ENCODE data around the gene TRAF7. TPM values are rescaled to one million over a fixed set of nuclear protein-coding genes. Genes with fewer than 3 reads are reported as not detected.

Gene TRAF7
- total and polyA plus RNA-seq, 2 of the 8 experiments (the other 6 are each of a cell fraction or from before 2014, with no cell fraction given): 96.8 to 148 TPM

- no peak overlapping the region for H2AK5ac ChIP-seq (ENCODE audit: low read depth, low read length)
- no peak overlapping the region for H2BK20ac ChIP-seq (ENCODE audit: low read length)
- DNase-seq (ENCODE audit: low read depth in 1 of 2, low spot score in 2 of 2) (no peak), FAIRE-seq (no peak)
- no peak overlapping the region for H4K91ac ChIP-seq (replicated peaks; ENCODE audit: insufficient read length, low read length)
- H3K79me1 ChIP-seq (ENCODE audit: low read depth, low read length): peaks cover 8% of the 10 kb centered on the region; the same call in 1 of the 2 replicates
- H4K8ac ChIP-seq (ENCODE audit: extremely low read depth, insufficient read depth, low read length): no peak overlapping the region
- no peak overlapping the region for H2BK120ac ChIP-seq (replicated peaks; ENCODE audit: low read depth, low read length)
- no peaks in the 10 kb centered on the region; a peak in 1 of 7 replicates for H3K4me1 ChIP-seq (replicated peaks in 1 of 4; ENCODE audit: control insufficient read depth in 3 of 4, insufficient read depth in 4 of 4, low read length in 3 of 4)
- no peak overlapping the region for H2BK15ac ChIP-seq (ENCODE audit: low read length)
- no peak overlapping the region for H3K23ac ChIP-seq (ENCODE audit: insufficient read length)
- no peak overlapping the region for H3K27ac ChIP-seq (ENCODE audit: low read depth, low read length)
- H3K9ac ChIP-seq (replicated peaks in 1 of 4; ENCODE audit: extremely low read depth in 1 of 4, low read depth in 3 of 4, low read length in 3 of 4): no peak overlapping the region
- H4K20me1 ChIP-seq (replicated peaks in 1 of 2; ENCODE audit: control insufficient read depth in 1 of 2, insufficient read depth in 2 of 2, low read length in 2 of 2): peaks cover 6 to 29% of the 10 kb centered on the region in 2 experiments
- CTCF ChIA-PET (ENCODE audit: partially characterized antibody): interaction anchor here (1.2 to 1.4 kb wide), 2 partner anchors 10 to 14 kb away, joined by 3 read pairs; no protein-coding TSS in a partner anchor
- H4K5ac ChIP-seq (ENCODE audit: insufficient read length, low read depth, low read length): no peak overlapping the region
- no peak overlapping the region for H2BK12ac ChIP-seq (ENCODE audit: low read depth, low read length)
- H3K4ac ChIP-seq (replicated peaks; ENCODE audit: insufficient read length, low read depth, low read length): no peak overlapping the region
- no peak overlapping the region for H2BK5ac ChIP-seq (ENCODE audit: low read depth, low read length)
- peaks cover 6 to 26% of the 10 kb centered on the region in 2 experiments; a peak in 3 of 4 replicates for H3K79me2 ChIP-seq (ENCODE audit: control insufficient read depth in 1 of 2, insufficient read depth in 2 of 2, low read length in 2 of 2)
- no peaks in the 10 kb centered on the region for H3K23me2 ChIP-seq (ENCODE audit: low read depth, low read length)
- no peak overlapping the region for H2AFZ ChIP-seq (ENCODE audit: low read length)
- POLR2A ChIA-PET (ENCODE audit: partially characterized antibody): interaction anchor here (0.7 to 13.5 kb wide), 11 partner anchors 10 to 1531 kb away, joined by 3 to 312 read pairs (median 4); partner anchors contain the start of genes METTL26, PGP, RAB26 and TRAF7
- H3K4me3 ChIP-seq (ENCODE audit: extremely low read depth in 1 of 4, insufficient read depth in 2 of 4, low read depth in 3 of 4, low read length in 4 of 4): no peak overlapping the region
- no peak overlapping the region for H3K14ac ChIP-seq (ENCODE audit: insufficient read length)
- no peak overlapping the region for H3K56ac ChIP-seq (replicated peaks; ENCODE audit: insufficient read length, low read depth, low read length)
- H3K18ac ChIP-seq (ENCODE audit: extremely low read depth, low read length): no peak overlapping the region
- no peaks in the 10 kb centered on the region for H3K27me3 ChIP-seq (replicated peaks in 1 of 4; ENCODE audit: control insufficient read depth in 3 of 4, extremely low read depth in 1 of 4, insufficient read depth in 3 of 4, low read length in 3 of 4)
- peaks cover 15 to 37% (median 28%) of the 10 kb centered on the region in 4 experiments; a peak in 7 of 8 replicates for H3K36me3 ChIP-seq (ENCODE audit: control insufficient read depth in 2 of 4, insufficient read depth in 4 of 4, low read length in 3 of 4)
- 91% methylated on average over 17 of the region's 18 CpGs; no CpG with 5 or more reads in 1 of the 2 experiments for WGBS, 2 experiments (ENCODE audit: extremely low coverage in 1 of 2, insufficient coverage in 1 of 2, insufficient read length in 1 of 2, insufficient replicate concordance in 2 of 2, low coverage in 1 of 2, low lambda C conversion rate in 2 of 2, missing lambda C conversion rate in 1 of 2)
- TF ChIP-seq BACH1 (IDR thresholded peaks at IDR 0.05; ENCODE audit: low read length): no peak
- TF ChIP-seq, protein P1, sequence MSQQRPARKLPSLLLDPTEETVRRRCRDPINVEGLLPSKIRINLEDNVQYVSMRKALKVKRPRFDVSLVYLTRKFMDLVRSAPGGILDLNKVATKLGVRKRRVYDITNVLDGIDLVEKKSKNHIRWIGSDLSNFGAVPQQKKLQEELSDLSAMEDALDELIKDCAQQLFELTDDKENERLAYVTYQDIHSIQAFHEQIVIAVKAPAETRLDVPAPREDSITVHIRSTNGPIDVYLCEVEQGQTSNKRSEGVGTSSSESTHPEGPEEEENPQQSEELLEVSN (IDR thresholded peaks at IDR 0.05): no peak
- H3K4me2 ChIP-seq (ENCODE audit: insufficient read depth in 1 of 2, low read depth in 2 of 2, low read length in 2 of 2): no peak overlapping the region
- H3K9me3 ChIP-seq (ENCODE audit: insufficient read depth in 2 of 2, low read depth in 1 of 2, low read length in 1 of 2): peaks cover 0 to 17% of the 10 kb centered on the region in 2 experiments; a peak in 1 of 4 replicates
Observed at GRCh38 chr16:2167068-2167638, 11.6 kb downstream of the TRAF7 start.
